H1 (cell line): Measurements from ENCODE around the gene TAPBPL. TPM values are rescaled to one million over a fixed set of nuclear protein-coding genes. Genes with fewer than 3 reads are reported as not detected.
"Not testable (repeated sequence)": the region's sequence is repeated elsewhere in the genome, so short reads cannot be mapped to it uniquely, and the experiment has no call there.

Experiments used
- CTCF ChIA-PET: fragments of 300-600 bp; sonication (Branson Sonifier 250); formaldehyde crosslinking; loops from one replicate; lab custom pipeline; 2021; ENCODE audit not compliant: partially characterized antibody; lab: Charles Lee
- POLR2A ChIA-PET: fragments of 300-600 bp; sonication (Branson Sonifier 250); formaldehyde crosslinking; loops from one replicate; lab custom pipeline; 2021; ENCODE audit warnings: inconsistent platforms; ENCODE audit not compliant: partially characterized antibody; lab: Charles Lee
- DNase-seq, 2 experiments: peaks; one replicate each; pipeline versions ENCODE4 v3.0.0 to v3.0.0-alpha.2; 2010 to 2022; ENCODE audit warnings: low spot score in 2 of 2, low read depth in 1 of 2, mixed read lengths in 1 of 2
- FAIRE-seq: peaks from 2 replicates; lab custom pipeline; 2011; peaks lifted over from hg19 to GRCh38; lab: Jason Lieb, UNC
- H2AFZ ChIP-seq: 2 replicates; pipeline ENCODE4 v1.8.1; 2012; ENCODE audit warnings: low read length, inconsistent platforms
- H2AK5ac ChIP-seq: 2 replicates; pipeline ENCODE4 v1.6.1; 2013; ENCODE audit warnings: low read depth, low read length
- H2BK120ac ChIP-seq: replicated peaks from 2 replicates; pipeline ENCODE3; 2013; ENCODE audit warnings: low read depth, low read length, inconsistent platforms
- H2BK12ac ChIP-seq: 2 replicates; pipeline ENCODE4 v1.6.1; 2013; ENCODE audit warnings: low read depth, low read length
- H2BK15ac ChIP-seq: 2 replicates; pipeline ENCODE4 v1.6.1; 2013; ENCODE audit warnings: low read length
- H2BK20ac ChIP-seq: 2 replicates; pipeline ENCODE4 v1.6.1; 2013; ENCODE audit warnings: low read length
- H2BK5ac ChIP-seq: 2 replicates; pipeline ENCODE4 v1.6.1; 2013; ENCODE audit warnings: low read depth, low read length
- H3K14ac ChIP-seq: 2 replicates; pipeline ENCODE4 v1.6.1; 2013; ENCODE audit warnings: inconsistent platforms; ENCODE audit not compliant: insufficient read length
- H3K18ac ChIP-seq: 2 replicates; pipeline ENCODE4 v1.6.1; 2013; ENCODE audit warnings: low read length; ENCODE audit errors: extremely low read depth
- H3K23ac ChIP-seq: 2 replicates; pipeline ENCODE4 v1.6.1; 2013; ENCODE audit warnings: inconsistent platforms; ENCODE audit not compliant: insufficient read length
- H3K23me2 ChIP-seq: 2 replicates; pipeline ENCODE4 v1.6.1; 2013; ENCODE audit warnings: low read depth, low read length
- H3K27ac ChIP-seq: 2 replicates; pipeline ENCODE4 v1.6.1; 2011; ENCODE audit warnings: low read depth, low read length, inconsistent platforms
- H3K27me3 ChIP-seq, 4 experiments: replicated peaks in 1 of 4; 1 replicate in 1 of 4; 2 replicates in 3 of 4; pipeline versions ENCODE4 v1.6.1 to v1.8.1; 2011 to 2013; ENCODE audit warnings: low read length in 3 of 4, mild to moderate bottlenecking in 3 of 4, inconsistent platforms in 2 of 4, mixed read lengths in 2 of 4, moderate library complexity in 1 of 4; ENCODE audit not compliant: control insufficient read depth in 3 of 4, insufficient read depth in 3 of 4; ENCODE audit errors: extremely low read depth in 1 of 4
- H3K36me3 ChIP-seq, 4 experiments: 2 replicates each; pipeline versions ENCODE4 v1.6.1 to v1.8.1; 2011 to 2013; ENCODE audit warnings: mild to moderate bottlenecking in 4 of 4, low read length in 3 of 4, moderate library complexity in 2 of 4, control low read depth in 1 of 4, inconsistent platforms in 1 of 4; ENCODE audit not compliant: insufficient read depth in 4 of 4, control insufficient read depth in 2 of 4
- H3K4ac ChIP-seq: replicated peaks from 2 replicates; pipeline ENCODE3; 2013; ENCODE audit warnings: low read length, low read depth, mixed read lengths, inconsistent platforms; ENCODE audit not compliant: insufficient read length
- H3K4me1 ChIP-seq, 4 experiments: replicated peaks in 1 of 4; 1 replicate in 1 of 4; 2 replicates in 3 of 4; pipeline versions ENCODE4 v1.6.1 to v1.8.1; 2011 to 2013; ENCODE audit warnings: low read length in 3 of 4, inconsistent platforms in 2 of 4, mixed read lengths in 1 of 4; ENCODE audit not compliant: insufficient read depth in 4 of 4, control insufficient read depth in 3 of 4
- H3K4me2 ChIP-seq, 2 experiments: 2 replicates each; pipeline versions ENCODE4 v1.6.1 to v1.8.1; 2011 to 2013; ENCODE audit warnings: low read depth in 2 of 2, low read length in 2 of 2, control low read depth in 1 of 2, inconsistent platforms in 1 of 2, mild to moderate bottlenecking in 1 of 2; ENCODE audit not compliant: insufficient read depth in 1 of 2
- H3K4me3 ChIP-seq, 4 experiments: fragments of 200-600, 300-600 bp in 1 of 4; sonication (generic), shearing (Covaris generic), sonication (Bioruptor Twin) in 1 of 4; 2 replicates each; pipeline versions ENCODE4 v1.5.1 to v1.8.1; 2011 to 2016; ENCODE audit warnings: low read length in 4 of 4, low read depth in 3 of 4, control low read depth in 2 of 4, inconsistent platforms in 2 of 4, mild to moderate bottlenecking in 2 of 4, mixed read lengths in 1 of 4, moderate library complexity in 1 of 4; ENCODE audit not compliant: insufficient read depth in 2 of 4; ENCODE audit errors: extremely low read depth in 1 of 4
- H3K56ac ChIP-seq: replicated peaks from 2 replicates; pipeline ENCODE3; 2013; ENCODE audit warnings: low read depth, mild to moderate bottlenecking, mixed read lengths, low read length, inconsistent platforms; ENCODE audit not compliant: insufficient read length
- H3K79me1 ChIP-seq: 2 replicates; pipeline ENCODE4 v1.6.1; 2013; ENCODE audit warnings: low read depth, low read length, control low read depth
- H3K79me2 ChIP-seq, 2 experiments: 2 replicates each; pipeline versions ENCODE4 v1.6.1 to v1.8.1; 2012 to 2013; ENCODE audit warnings: low read length in 2 of 2, mild to moderate bottlenecking in 2 of 2, inconsistent platforms in 1 of 2; ENCODE audit not compliant: insufficient read depth in 2 of 2, control insufficient read depth in 1 of 2
- H3K9ac ChIP-seq, 4 experiments: replicated peaks in 1 of 4; 1 replicate in 1 of 4; 2 replicates in 3 of 4; pipeline versions ENCODE4 v1.6.1 to v1.8.1; 2011 to 2013; ENCODE audit warnings: low read depth in 3 of 4, low read length in 3 of 4, control low read depth in 2 of 4, mild to moderate bottlenecking in 2 of 4, moderate library complexity in 2 of 4, inconsistent platforms in 1 of 4; ENCODE audit errors: extremely low read depth in 1 of 4
- H3K9me3 ChIP-seq, 2 experiments: 2 replicates each; pipeline versions ENCODE4 v1.6.1 to v1.8.1; 2012 to 2013; ENCODE audit warnings: mild to moderate bottlenecking in 2 of 2, moderate library complexity in 2 of 2, control low read depth in 1 of 2, inconsistent platforms in 1 of 2, low read depth in 1 of 2, low read length in 1 of 2, mixed read lengths in 1 of 2; ENCODE audit not compliant: insufficient read depth in 2 of 2
- H4K20me1 ChIP-seq, 2 experiments: replicated peaks in 1 of 2; 2 replicates each; pipeline versions ENCODE3 to v1.8.1; 2011 to 2013; ENCODE audit warnings: inconsistent platforms in 2 of 2, low read length in 2 of 2, mild to moderate bottlenecking in 1 of 2; ENCODE audit not compliant: insufficient read depth in 2 of 2, control insufficient read depth in 1 of 2
- H4K5ac ChIP-seq: 2 replicates; pipeline ENCODE4 v1.6.1; 2013; ENCODE audit warnings: low read length, low read depth, mixed read lengths, inconsistent platforms; ENCODE audit not compliant: insufficient read length
- H4K8ac ChIP-seq: 2 replicates; pipeline ENCODE4 v1.8.0; 2013; ENCODE audit warnings: mild to moderate bottlenecking, moderate library complexity, low read length, inconsistent platforms; ENCODE audit not compliant: insufficient read depth; ENCODE audit errors: extremely low read depth
- H4K91ac ChIP-seq: replicated peaks from 2 replicates; pipeline ENCODE3; 2013; ENCODE audit warnings: low read length, mixed read lengths, inconsistent platforms; ENCODE audit not compliant: insufficient read length
- WGBS, 2 experiments: shearing (Covaris generic) in 1 of 2; methylation state at CpG; one replicate each; pipeline versions ENCODE4 v1.1.6 to v1.1.7; 2013 to 2015; ENCODE audit warnings: low lambda C conversion rate in 2 of 2, mixed read lengths in 2 of 2, inconsistent platforms in 1 of 2, low coverage in 1 of 2, missing lambda C conversion rate in 1 of 2; ENCODE audit not compliant: insufficient replicate concordance in 2 of 2, insufficient coverage in 1 of 2, insufficient read length in 1 of 2; ENCODE audit errors: extremely low coverage in 1 of 2, missing lambda C conversion rate in 1 of 2; 5-methylcytosine and 5-hydroxymethylcytosine counted together
- polyA plus RNA-seq, 7 experiments: library from polyadenylated mRNA; depleted of rRNA in 3 of 7; stranded (reverse) in 5 of 7; unstranded in 2 of 7; fragments of >200 nt in 5 of 7; fragments of 200-250 nt in 2 of 7; gene quantifications; 1 replicate in 5 of 7; 2 replicates in 1 of 7; 4 replicates in 1 of 7; pipeline versions ENCODE4 v1.2.1 to v1.2.3, GENCODE V29; 2011 to 2013; ENCODE audit warnings: missing spikeins in 2 of 7, mixed read lengths in 2 of 7
- total RNA-seq: library from RNA; stranded (reverse); fragmentation: NEBNext Ultra II Directional; extraction: Animal tissue kit (Norgen Biotek cat#: 25700); gene quantifications from 2 replicates; pipeline ENCODE4 v1.2.1, GENCODE V29; 2021

TAPBPL gene
- total and polyA plus RNA-seq, 2 of the 8 experiments (the other 6 are each of a cell fraction or from before 2014, with no cell fraction given) = 0.61 to 1.5 TPM

DNA sequence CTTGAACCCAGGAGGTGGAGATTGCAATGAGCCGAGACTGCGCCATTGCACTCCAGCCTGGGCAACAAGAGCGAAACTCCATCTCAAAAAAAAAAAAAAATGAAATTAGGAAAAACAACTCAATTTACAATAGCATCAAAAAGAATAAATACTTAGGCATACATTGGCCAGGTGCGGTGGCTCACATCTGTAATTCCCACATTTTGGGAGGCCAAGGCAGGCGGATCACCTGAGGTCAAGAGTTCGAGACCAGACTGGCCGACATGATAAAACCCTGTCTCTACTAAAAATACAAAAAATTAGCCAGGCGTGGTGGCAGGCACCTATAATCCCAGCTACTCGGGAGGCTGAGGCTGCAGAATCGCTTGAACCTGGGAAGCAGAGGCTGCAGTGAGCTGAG is 24.0 kb upstream of the TAPBPL start:
- ChIA-PET CTCF (interaction anchor here (0.7 to 7.4 kb wide), 4 partner anchors 12 to 111 kb away, joined by 5 to 202 read pairs (median 6); no protein-coding TSS in a partner anchor), POLR2A (interaction anchor here (0.7 to 1.6 kb wide), 4 partner anchors 19 to 133 kb away, joined by 3 to 6 read pairs (median 4); partner anchors contain the start of genes LTBR and VAMP1)

More for the DNA sequence above, 24.0 kb upstream of the TAPBPL start:
- H2AK5ac ChIP-seq, H3K23me2 ChIP-seq, H2BK120ac ChIP-seq, H3K9ac ChIP-seq, H3K27me3 ChIP-seq, H2BK5ac ChIP-seq, H3K4me1 ChIP-seq, H3K27ac ChIP-seq, H3K4me3 ChIP-seq, H3K79me2 ChIP-seq, H3K18ac ChIP-seq, H3K36me3 ChIP-seq, H3K4me2 ChIP-seq, H4K5ac ChIP-seq, H2BK12ac ChIP-seq, DNase-seq, FAIRE-seq, H3K23ac ChIP-seq, H3K56ac ChIP-seq, H3K79me1 ChIP-seq, H3K14ac ChIP-seq, H4K91ac ChIP-seq, H2BK20ac ChIP-seq, H3K4ac ChIP-seq, H2BK15ac ChIP-seq, H3K9me3 ChIP-seq, H4K8ac ChIP-seq, H4K20me1 ChIP-seq, H2AFZ ChIP-seq: not testable (repeated sequence)
- 92% methylated on average over 10 of the region's 10 CpGs; no CpG with 5 or more reads in 1 of the 2 experiments for WGBS, 2 experiments
